Activated T-cell treated with anti-CD3 and anti-CD28 coated beads for 4 hours (primary cell): ENCODE measurements around the gene PCSK4.
"Not testable (repeated sequence)": the region's sequence is repeated elsewhere in the genome, so short reads cannot be mapped to it uniquely, and the experiment has no call there.

Source experiments
- DNase-seq: peaks from one replicate; pipeline ENCODE4 v3.0.0-alpha.2; 2020

PCSK4 gene

GRCh38 chr19:1490311-1491113 is at the start of gene PCSK4:
TSS of gene PCSK4 (minus strand) at chr19:1490350. CDS start at chr19:1490346, 4 bp downstream.
- DNase-seq = peak; percentile 99

GRCh38 chr19:1539749-1540148 is 49.6 kb upstream of the PCSK4 start:
- DNase-seq = not testable (repeated sequence)

- no peak for DNase-seq
These were observed 48.8 kb upstream of the PCSK4 start for GRCh38 chr19:1538978-1539377.

GRCh38 chr19:1535699-1536098 is 45.5 kb upstream of the PCSK4 start:
- DNase-seq = not testable (repeated sequence)

GRCh38 chr19:1534972-1535371 is 44.8 kb upstream of the PCSK4 start:
- DNase-seq = no peak

GRCh38 chr19:1533510-1534150 is 43.5 kb upstream of the PCSK4 start:
- no peak for DNase-seq

- no peak for DNase-seq
These were observed 41.9 kb upstream of the PCSK4 start for GRCh38 chr19:1532003-1532402.

GRCh38 chr19:1531587-1531986 is 41.4 kb upstream of the PCSK4 start:
- DNase-seq = no peak

GRCh38 chr19:1530856-1531255 is 40.7 kb upstream of the PCSK4 start:
- not testable (repeated sequence) for DNase-seq

- DNase-seq = no peak
These were observed 39.3 kb upstream of the PCSK4 start for GRCh38 chr19:1529430-1529816.

- no peak for DNase-seq
These were observed 38.7 kb upstream of the PCSK4 start for GRCh38 chr19:1528596-1529429.

- DNase-seq = no peak
These were observed 37.6 kb upstream of the PCSK4 start for GRCh38 chr19:1527650-1528309.

GRCh38 chr19:1526979-1527649 is 37.0 kb upstream of the PCSK4 start:
- DNase-seq = no peak

GRCh38 chr19:1526066-1526778 is 36.1 kb upstream of the PCSK4 start:
- DNase-seq = no peak

GRCh38 chr19:1525343-1525742 is 35.2 kb upstream of the PCSK4 start:
- no peak for DNase-seq

- DNase-seq = no peak
These were observed 34.8 kb upstream of the PCSK4 start for GRCh38 chr19:1524972-1525325.

- DNase-seq = no peak
These were observed 34.3 kb upstream of the PCSK4 start for GRCh38 chr19:1524287-1524971.

GRCh38 chr19:1523412-1524286 is 33.5 kb upstream of the PCSK4 start, which contains the start of gene PLK5:
TSS of gene PLK5 (plus strand) at chr19:1524077. CDS start at chr19:1526997, 2,920 bp downstream.
- no peak for DNase-seq

- no peak for DNase-seq
These were observed 32.7 kb upstream of the PCSK4 start for GRCh38 chr19:1522838-1523237.

- DNase-seq = no peak
These were observed 31.9 kb upstream of the PCSK4 start for GRCh38 chr19:1522061-1522460.
